Esophagus squamous epithelium (tissue), 4 donors: ENCODE data around the gene ABCB8.

ENCODE experiments used
- CTCF ChIP-seq, 6 experiments: fragments of 450-650 bp in 4 of 6; fragments of 200-600 bp in 2 of 6; sonication (generic) in 2 of 6; IDR thresholded peaks; one replicate each; pipeline ENCODE4 v1.5.1; 2016 to 2019; ENCODE audit warnings: antibody characterized with exemption in 6 of 6, mild to moderate bottlenecking in 4 of 6, moderate library complexity in 4 of 6
- POLR2A ChIP-seq, 4 donors: fragments of 450-650 bp; IDR thresholded peaks; one replicate each; pipeline ENCODE4 v1.6.1; 2017; ENCODE audit warnings: antibody characterized with exemption in 4 of 4, mild to moderate bottlenecking in 4 of 4, moderate library complexity in 3 of 4

DNA sequence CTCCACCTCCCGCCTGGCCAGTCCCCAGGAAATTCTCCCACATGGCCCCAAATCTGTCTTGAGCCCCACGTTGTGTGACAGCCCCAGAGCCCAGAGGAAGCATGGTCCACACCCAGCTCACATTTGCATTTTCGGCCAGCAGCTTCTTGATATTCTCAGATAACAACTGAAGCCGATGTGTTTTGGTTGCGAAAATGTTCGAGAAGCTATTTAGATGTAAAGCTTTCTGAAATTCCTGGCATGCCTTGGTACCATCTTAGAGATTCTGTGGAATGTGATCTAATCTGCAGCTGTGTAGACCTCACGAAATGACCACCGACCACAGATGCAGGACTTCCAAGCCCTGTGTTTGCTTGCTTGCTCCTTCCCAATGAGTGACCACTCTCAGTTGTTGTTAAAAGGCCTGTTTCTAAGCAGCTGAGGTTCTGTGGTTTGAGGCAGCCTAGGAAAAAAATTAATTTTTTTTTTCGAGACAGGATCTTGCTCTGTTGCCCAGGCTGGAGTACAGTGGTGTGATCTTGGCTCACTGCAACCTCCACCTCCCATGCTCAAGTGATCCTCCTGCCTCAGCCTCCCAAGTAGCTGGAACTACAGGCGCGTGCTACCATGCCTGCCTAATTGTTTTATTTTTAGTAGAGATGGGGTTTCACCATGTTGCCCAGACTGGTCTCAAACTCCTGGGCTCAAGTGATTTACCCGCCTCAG is 40.0 kb downstream of the ABCB8 start:
- TF ChIP-seq CTCF (IDR thresholded peaks at IDR 0.05) (no peak), POLR2A (IDR thresholded peaks at IDR 0.05) (no peak)
